ENCODE measurements around the gene GDF15. TPM values are rescaled to one million over a fixed set of nuclear protein-coding genes. Genes with fewer than 3 reads are reported as not detected.
A peak's percentile ranks its signal among the peaks of the same experiment; 100 is the strongest.

Gene GDF15
- total RNA-seq, 1 experiment from 2014 or later = 56.6 TPM

DNA sequence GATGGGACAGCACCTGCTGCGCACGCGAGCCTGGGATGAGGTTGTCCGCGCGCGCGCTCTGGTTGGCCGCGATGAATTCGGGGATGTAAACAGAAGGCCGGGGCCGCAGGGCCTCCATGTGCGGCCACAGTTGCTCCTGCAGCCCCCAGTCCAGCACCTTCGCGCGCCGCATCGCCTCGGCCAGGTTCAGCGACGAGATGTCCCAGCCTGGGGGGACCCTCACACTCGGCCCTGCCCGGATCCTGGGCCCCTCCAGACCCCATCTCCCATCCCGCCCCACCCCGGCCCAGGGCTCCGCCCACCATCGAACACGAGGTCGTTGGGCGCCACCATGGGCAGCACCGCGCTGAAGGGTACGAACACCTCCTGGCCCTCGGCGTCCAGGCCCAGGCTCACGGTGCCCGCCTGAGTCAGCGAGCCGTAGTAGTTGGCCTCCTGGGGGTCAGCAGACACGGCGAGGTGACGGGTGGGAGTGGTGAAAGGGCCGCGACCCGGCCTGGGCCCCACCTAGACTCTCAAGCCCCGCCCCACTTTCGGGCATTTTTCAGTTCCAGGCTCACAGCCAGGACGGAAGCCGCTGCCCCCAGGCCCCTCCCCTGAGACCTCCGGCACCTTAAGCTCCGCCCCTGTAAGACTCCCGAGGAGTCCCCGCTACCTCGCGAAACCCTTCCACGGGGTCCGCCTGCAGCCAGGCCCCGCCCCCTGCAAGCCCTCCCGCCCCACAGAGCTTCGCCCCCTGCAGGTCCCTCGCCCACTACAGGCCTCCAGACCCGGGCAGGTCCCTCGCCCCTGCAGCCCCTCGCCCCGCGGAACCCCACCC is 50.9 kb downstream of the GDF15 start:
- Mint-ChIP-seq H3K27me3 (ENCODE audit: unreplicated experiment) (no peaks in the 10 kb centered on the region), H3K36me3 (ENCODE audit: insufficient read depth, unreplicated experiment) (peaks cover 57% of the 10 kb centered on the region), H3K9me3 (ENCODE audit: low read depth, unreplicated experiment) (no peaks in the 10 kb centered on the region), H3K4me3 (ENCODE audit: low read depth, unreplicated experiment) (peak overlapping the region; percentile 72), H3K4me1 (ENCODE audit: low read depth, unreplicated experiment) (peaks cover 16% of the 10 kb centered on the region), H3K27ac (ENCODE audit: unreplicated experiment) (no peak overlapping the region)
- CTCF ChIA-PET = interaction anchor here (0.6 kb wide), 1 partner anchor 164 kb away, joined by 5 read pairs; no protein-coding TSS in a partner anchor
- DNase-seq = peak; percentile 84
- TF ChIP-seq, protein P1, sequence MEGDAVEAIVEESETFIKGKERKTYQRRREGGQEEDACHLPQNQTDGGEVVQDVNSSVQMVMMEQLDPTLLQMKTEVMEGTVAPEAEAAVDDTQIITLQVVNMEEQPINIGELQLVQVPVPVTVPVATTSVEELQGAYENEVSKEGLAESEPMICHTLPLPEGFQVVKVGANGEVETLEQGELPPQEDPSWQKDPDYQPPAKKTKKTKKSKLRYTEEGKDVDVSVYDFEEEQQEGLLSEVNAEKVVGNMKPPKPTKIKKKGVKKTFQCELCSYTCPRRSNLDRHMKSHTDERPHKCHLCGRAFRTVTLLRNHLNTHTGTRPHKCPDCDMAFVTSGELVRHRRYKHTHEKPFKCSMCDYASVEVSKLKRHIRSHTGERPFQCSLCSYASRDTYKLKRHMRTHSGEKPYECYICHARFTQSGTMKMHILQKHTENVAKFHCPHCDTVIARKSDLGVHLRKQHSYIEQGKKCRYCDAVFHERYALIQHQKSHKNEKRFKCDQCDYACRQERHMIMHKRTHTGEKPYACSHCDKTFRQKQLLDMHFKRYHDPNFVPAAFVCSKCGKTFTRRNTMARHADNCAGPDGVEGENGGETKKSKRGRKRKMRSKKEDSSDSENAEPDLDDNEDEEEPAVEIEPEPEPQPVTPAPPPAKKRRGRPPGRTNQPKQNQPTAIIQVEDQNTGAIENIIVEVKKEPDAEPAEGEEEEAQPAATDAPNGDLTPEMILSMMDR (IDR thresholded peaks at IDR 0.05; ENCODE audit: unreplicated experiment) = no peak
- intact Hi-C loops (cut with micrococcal nuclease; ENCODE audit: unreplicated experiment) = no loop called here
- no TSS peak for BruUV-seq (replicated peaks)

DNA sequence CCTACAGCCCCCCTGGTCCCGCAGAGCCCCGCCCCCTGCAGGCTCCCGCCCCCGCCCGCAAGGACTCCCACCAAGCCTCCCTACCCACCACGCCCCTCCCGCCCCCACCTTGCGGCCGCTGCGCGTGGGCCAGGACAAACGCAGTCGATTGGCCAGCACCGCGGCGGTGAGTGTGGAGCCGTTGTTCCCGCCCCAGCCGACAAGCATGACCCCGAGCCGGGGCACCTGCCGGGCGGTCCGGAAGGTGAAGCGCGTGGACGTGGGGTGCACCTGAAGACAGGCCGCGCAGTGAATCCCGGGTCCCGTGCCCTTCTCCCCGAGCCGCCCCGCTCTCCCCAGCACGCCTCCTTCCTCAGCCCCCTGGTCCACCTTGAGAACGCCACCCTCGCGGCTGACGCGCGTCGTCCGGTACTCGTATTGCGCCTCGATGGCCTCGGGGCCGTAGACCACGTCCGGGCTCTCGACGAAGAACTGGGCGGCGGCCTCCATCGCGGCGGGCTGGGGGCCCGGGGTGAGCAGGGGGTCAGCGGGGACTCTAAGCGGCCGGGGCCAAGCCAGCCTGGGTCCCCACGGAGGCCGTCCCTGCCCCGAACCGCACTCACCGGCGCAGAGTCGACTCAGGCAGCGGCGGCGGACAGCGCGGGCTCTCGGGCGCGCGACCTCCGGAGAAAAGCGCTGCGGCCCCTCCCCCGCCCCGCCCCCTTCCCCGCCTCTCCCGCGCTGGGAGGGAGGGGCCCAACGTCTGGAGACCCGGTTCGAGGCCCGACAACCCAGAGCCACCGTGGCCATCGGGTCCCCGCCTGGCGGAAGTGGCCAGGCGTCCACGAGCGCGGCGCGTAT is 51.8 kb downstream of the GDF15 start, which contains the start of gene ISYNA1:
Gene ISYNA1, minus strand, starts transcription at position 643 of the 840 bp plus-strand sequence. Its CDS starts 154 bp downstream, at position 489.
- peak within 1 kb of the TSS; percentile 33 for H3K27ac Mint-ChIP-seq (ENCODE audit: unreplicated experiment)
- intact Hi-C loops (cut with micrococcal nuclease; ENCODE audit: unreplicated experiment) = no loop called here
- H3K27me3 Mint-ChIP-seq (ENCODE audit: unreplicated experiment) = no peaks in the 10 kb centered on the region
- DNase-seq = peak; percentile 45
- H3K4me1 Mint-ChIP-seq (ENCODE audit: low read depth, unreplicated experiment) = peaks cover 24% of the 10 kb centered on the region
- H3K4me3 Mint-ChIP-seq (ENCODE audit: low read depth, unreplicated experiment) = peak within 1 kb of the TSS; percentile 72
- BruUV-seq (replicated peaks) = TSS peak; percentile 16
- TF ChIP-seq, protein P1 (IDR thresholded peaks at IDR 0.05; ENCODE audit: unreplicated experiment) = no peak
- peaks cover 57% of the 10 kb centered on the region for H3K36me3 Mint-ChIP-seq (ENCODE audit: insufficient read depth, unreplicated experiment)
- H3K9me3 Mint-ChIP-seq (ENCODE audit: low read depth, unreplicated experiment) = peaks cover 2% of the 10 kb centered on the region
- CTCF ChIA-PET = interaction anchor here (0.6 kb wide), 1 partner anchor 163 kb away, joined by 5 read pairs; no protein-coding TSS in a partner anchor

- peak overlapping the region; percentile 33 for H3K27ac Mint-ChIP-seq (ENCODE audit: unreplicated experiment)
- H3K4me1 Mint-ChIP-seq (ENCODE audit: low read depth, unreplicated experiment) = peaks cover 25% of the 10 kb centered on the region
- CTCF ChIA-PET = no interaction called here
- no TSS peak for BruUV-seq (replicated peaks)
- intact Hi-C loops (cut with micrococcal nuclease; ENCODE audit: unreplicated experiment) = no loop called here
- peaks cover 2% of the 10 kb centered on the region for H3K9me3 Mint-ChIP-seq (ENCODE audit: low read depth, unreplicated experiment)
- no peaks in the 10 kb centered on the region for H3K27me3 Mint-ChIP-seq (ENCODE audit: unreplicated experiment)
- TF ChIP-seq, protein P1 (IDR thresholded peaks at IDR 0.05; ENCODE audit: unreplicated experiment) = no peak
- peaks cover 61% of the 10 kb centered on the region for H3K36me3 Mint-ChIP-seq (ENCODE audit: insufficient read depth, unreplicated experiment)
- H3K4me3 Mint-ChIP-seq (ENCODE audit: low read depth, unreplicated experiment) = peak overlapping the region; percentile 72
- DNase-seq = peak; percentile 40
These were observed 52.5 kb downstream of the GDF15 start for GRCh38 chr19:18438331-18439024.

Small RNA genes within 50 kb of the gene (microRNA-seq; reads per million reads assigned to microRNA genes)
- 5.3 reads per million, percentile 16 among the genes with 10 or more reads in this experiment for gene MIR3189

Other genes with a start within 250 kb of the GDF15 start
- gene PIK3R2, start 233.0 kb upstream of the GDF15 start, total RNA-seq (2022) = 22.5 and 23.2 TPM in 2 replicates
- gene IFI30, start 212.3 kb upstream of the GDF15 start, total RNA-seq (2022) = 22.4 and 41.8 TPM in 2 replicates
- gene MPV17L2, start 192.9 kb upstream of the GDF15 start, total RNA-seq (2022) = 10.9 and 11.5 TPM in 2 replicates
- 1.9 TPM in 2 replicates for gene RAB3A, start 182.1 kb upstream of the GDF15 start, total RNA-seq (2022)
- gene PDE4C, start 159.7 kb upstream of the GDF15 start, total RNA-seq (2022) = 0.90 and 2.4 TPM in 2 replicates
- gene IQCN, start 111.7 kb upstream of the GDF15 start, total RNA-seq (2022) = 1.5 and 1.6 TPM in 2 replicates
- 44.9 and 60.9 TPM in 2 replicates for gene JUND, start 104.5 kb upstream of the GDF15 start, total RNA-seq (2022)
- 111 and 115 TPM in 2 replicates for gene LSM4, start 63.1 kb upstream of the GDF15 start, total RNA-seq (2022)
- 27.9 and 42.0 TPM in 2 replicates for gene PGPEP1, start 45.6 kb upstream of the GDF15 start, total RNA-seq (2022)
- not detected in 2 replicates for gene LRRC25, start 11.5 kb downstream of the GDF15 start, total RNA-seq (2022)
- gene SSBP4, start 33.2 kb downstream of the GDF15 start, total RNA-seq (2022) = 38.8 and 51.5 TPM in 2 replicates
- gene ISYNA1, start 52.0 kb downstream of the GDF15 start, total RNA-seq (2022) = 94.9 and 114 TPM in 2 replicates
- 11.0 and 12.5 TPM in 2 replicates for gene ELL, start 135.9 kb downstream of the GDF15 start, total RNA-seq (2022)
- gene FKBP8, start 157.4 kb downstream of the GDF15 start, total RNA-seq (2022) = 123 and 126 TPM in 2 replicates
- 61.0 and 61.5 TPM in 2 replicates for gene KXD1, start 171.7 kb downstream of the GDF15 start, total RNA-seq (2022)
- gene UBA52, start 185.7 kb downstream of the GDF15 start, total RNA-seq (2022) = 620 and 627 TPM in 2 replicates
- gene REX1BD, start 202.6 kb downstream of the GDF15 start, total RNA-seq (2022) = 39.9 and 40.1 TPM in 2 replicates
- 1.1 TPM in 1 of 2 replicates, not detected in the other for gene CRLF1, start 220.6 kb downstream of the GDF15 start, total RNA-seq (2022)
- 0.71 TPM in 1 of 2 replicates, not detected in the other for gene TMEM59L, start 226.7 kb downstream of the GDF15 start, total RNA-seq (2022)